ENCODE data around the gene PRLR. TPM values are rescaled to one million over a fixed set of nuclear protein-coding genes. Genes with fewer than 3 reads are reported as not detected.
"Not testable (repeated sequence)": the region's sequence is repeated elsewhere in the genome, so short reads cannot be mapped to it uniquely, and the experiment has no call there.

PRLR gene
- total and polyA plus RNA-seq, 4 donors: 3.5 to 44.5 (median 14.3) TPM

- WGBS: 99% methylated on average over 1 of the region's 1 CpG
- H3K9me3 ChIP-seq (ENCODE audit: control insufficient read depth in 4 of 4, low read length in 3 of 4): no peaks in the 10 kb centered on the region
- H3K36me3 ChIP-seq (ENCODE audit: control insufficient read depth in 4 of 4, insufficient read depth in 3 of 4, low read depth in 1 of 4, low read length in 3 of 4): no peaks in the 10 kb centered on the region
- H3K27me3 ChIP-seq (ENCODE audit: control insufficient read depth in 4 of 4, insufficient read depth in 4 of 4, low read length in 3 of 4): no peaks in the 10 kb centered on the region
- peaks cover 0 to 5% (median 2%) of the 10 kb centered on the region in 4 donors for H3K4me1 ChIP-seq (ENCODE audit: control insufficient read depth in 4 of 4, insufficient read depth in 4 of 4, low read length in 3 of 4)
- H3K4me3 ChIP-seq (ENCODE audit: low read depth in 1 of 3, low read length in 3 of 3): no peak overlapping the region
- no peak overlapping the region for H3K27ac ChIP-seq (ENCODE audit: low read depth in 1 of 2, low read length in 2 of 2)
- no peak overlapping the region for H3K9ac ChIP-seq (ENCODE audit: low read depth in 1 of 2, low read length in 2 of 2)
- no peak for DNase-seq (ENCODE audit: low spot score)
- no peak for TF ChIP-seq GABPA (IDR thresholded peaks at IDR 0.05 in 1 of 2, conservative IDR thresholded peaks at IDR 0.05 in 1 of 2)
Measured at GRCh38 chr5:35192506-35192905, 37.8 kb downstream of the PRLR start.

- H3K4me3 ChIP-seq (ENCODE audit: low read depth in 1 of 3, low read length in 3 of 3); H3K9me3 ChIP-seq (ENCODE audit: control insufficient read depth in 4 of 4, low read length in 3 of 4); H3K9ac ChIP-seq (ENCODE audit: low read depth in 1 of 2, low read length in 2 of 2); H3K27ac ChIP-seq (ENCODE audit: low read depth in 1 of 2, low read length in 2 of 2); H3K27me3 ChIP-seq (ENCODE audit: control insufficient read depth in 4 of 4, insufficient read depth in 4 of 4, low read length in 3 of 4); H3K36me3 ChIP-seq (ENCODE audit: control insufficient read depth in 4 of 4, insufficient read depth in 3 of 4, low read depth in 1 of 4, low read length in 3 of 4); DNase-seq (ENCODE audit: low spot score): not testable (repeated sequence)
- H3K4me1 ChIP-seq (ENCODE audit: control insufficient read depth in 4 of 4, insufficient read depth in 4 of 4, low read length in 3 of 4): peaks cover 2 to 17% (median 11%) of the 10 kb centered on the region in 4 donors
- 94% methylated on average over 2 of the region's 2 CpGs for WGBS
Measured at GRCh38 chr5:35189801-35190200, 40.5 kb downstream of the PRLR start.

- Histone ChIP-seq H3K4me3 (ENCODE audit: low read depth in 1 of 3, low read length in 3 of 3) (no peak overlapping the region), H3K9ac (ENCODE audit: low read depth in 1 of 2, low read length in 2 of 2) (no peak overlapping the region), H3K9me3 (ENCODE audit: control insufficient read depth in 4 of 4, low read length in 3 of 4) (no peaks in the 10 kb centered on the region), H3K4me1 (ENCODE audit: control insufficient read depth in 4 of 4, insufficient read depth in 4 of 4, low read length in 3 of 4) (peaks cover 2 to 18% (median 11%) of the 10 kb centered on the region in 4 donors), H3K27ac (ENCODE audit: low read depth in 1 of 2, low read length in 2 of 2) (no peak overlapping the region), H3K27me3 (ENCODE audit: control insufficient read depth in 4 of 4, insufficient read depth in 4 of 4, low read length in 3 of 4) (no peaks in the 10 kb centered on the region), H3K36me3 (ENCODE audit: control insufficient read depth in 4 of 4, insufficient read depth in 3 of 4, low read depth in 1 of 4, low read length in 3 of 4) (no peaks in the 10 kb centered on the region)
- no peak for TF ChIP-seq NR2F2 (IDR thresholded peaks at IDR 0.05)
- 68% methylated on average over 9 of the region's 9 CpGs for WGBS
- DNase-seq (ENCODE audit: low spot score): no peak
Measured at GRCh38 chr5:35188031-35188457, 42.2 kb downstream of the PRLR start.

GRCh38 chr5:35187621-35188020, 42.7 kb downstream of the PRLR start:
- not testable (repeated sequence) for H3K9ac ChIP-seq (ENCODE audit: low read depth in 1 of 2, low read length in 2 of 2); H3K36me3 ChIP-seq (ENCODE audit: control insufficient read depth in 4 of 4, insufficient read depth in 3 of 4, low read depth in 1 of 4, low read length in 3 of 4); H3K4me3 ChIP-seq (ENCODE audit: low read depth in 1 of 3, low read length in 3 of 3); H3K9me3 ChIP-seq (ENCODE audit: control insufficient read depth in 4 of 4, low read length in 3 of 4); DNase-seq (ENCODE audit: low spot score); H3K27me3 ChIP-seq (ENCODE audit: control insufficient read depth in 4 of 4, insufficient read depth in 4 of 4, low read length in 3 of 4); H3K27ac ChIP-seq (ENCODE audit: low read depth in 1 of 2, low read length in 2 of 2)
- WGBS: 90% methylated on average over 3 of the region's 3 CpGs
- peaks cover 2 to 23% (median 13%) of the 10 kb centered on the region in 4 donors for H3K4me1 ChIP-seq (ENCODE audit: control insufficient read depth in 4 of 4, insufficient read depth in 4 of 4, low read length in 3 of 4)

GRCh38 chr5:35186749-35187148, 43.5 kb downstream of the PRLR start:
- Histone ChIP-seq H3K9me3 (ENCODE audit: control insufficient read depth in 4 of 4, low read length in 3 of 4) (no peaks in the 10 kb centered on the region), H3K27ac (ENCODE audit: low read depth in 1 of 2, low read length in 2 of 2) (no peak overlapping the region), H3K4me1 (ENCODE audit: control insufficient read depth in 4 of 4, insufficient read depth in 4 of 4, low read length in 3 of 4) (peaks cover 2 to 24% (median 13%) of the 10 kb centered on the region in 4 donors), H3K36me3 (ENCODE audit: control insufficient read depth in 4 of 4, insufficient read depth in 3 of 4, low read depth in 1 of 4, low read length in 3 of 4) (no peaks in the 10 kb centered on the region), H3K9ac (ENCODE audit: low read depth in 1 of 2, low read length in 2 of 2) (no peak overlapping the region), H3K4me3 (ENCODE audit: low read depth in 1 of 3, low read length in 3 of 3) (no peak overlapping the region), H3K27me3 (ENCODE audit: control insufficient read depth in 4 of 4, insufficient read depth in 4 of 4, low read length in 3 of 4) (no peaks in the 10 kb centered on the region)
- DNase-seq (ENCODE audit: low spot score): no peak
- TF ChIP-seq RXRA (IDR thresholded peaks at IDR 0.05) (no peak), GABPA (IDR thresholded peaks at IDR 0.05 in 1 of 2, conservative IDR thresholded peaks at IDR 0.05 in 1 of 2) (no peak), RAD21 (IDR thresholded peaks at IDR 0.05) (no peak), JUND (IDR thresholded peaks at IDR 0.05) (no peak), HNF4A (conservative IDR thresholded peaks at IDR 0.05) (no peak), SP1 (IDR thresholded peaks at IDR 0.05) (no peak), YY1 (IDR thresholded peaks at IDR 0.05) (no peak), REST (IDR thresholded peaks at IDR 0.05) (no peak), HNF4G (IDR thresholded peaks at IDR 0.05) (no peak), FOXA1 (IDR thresholded peaks at IDR 0.05) (no peak), EGR1 (IDR thresholded peaks at IDR 0.05; ENCODE audit: low read depth in 2 of 2) (no peak), FOXA2 (IDR thresholded peaks at IDR 0.05) (no peak), ATF3 (IDR thresholded peaks at IDR 0.05) (no peak), TAF1 (conservative IDR thresholded peaks at IDR 0.05) (no peak), NR2F2 (IDR thresholded peaks at IDR 0.05) (no peak)
- WGBS: 90% methylated on average over 5 of the region's 5 CpGs

All from liver (tissue), 9 donors.